ENCODE results near the gene THAP9.
"Not testable (repeated sequence)": the region's sequence is repeated elsewhere in the genome, so short reads cannot be mapped to it uniquely, and the experiment has no call there.

Gene THAP9, protein sequence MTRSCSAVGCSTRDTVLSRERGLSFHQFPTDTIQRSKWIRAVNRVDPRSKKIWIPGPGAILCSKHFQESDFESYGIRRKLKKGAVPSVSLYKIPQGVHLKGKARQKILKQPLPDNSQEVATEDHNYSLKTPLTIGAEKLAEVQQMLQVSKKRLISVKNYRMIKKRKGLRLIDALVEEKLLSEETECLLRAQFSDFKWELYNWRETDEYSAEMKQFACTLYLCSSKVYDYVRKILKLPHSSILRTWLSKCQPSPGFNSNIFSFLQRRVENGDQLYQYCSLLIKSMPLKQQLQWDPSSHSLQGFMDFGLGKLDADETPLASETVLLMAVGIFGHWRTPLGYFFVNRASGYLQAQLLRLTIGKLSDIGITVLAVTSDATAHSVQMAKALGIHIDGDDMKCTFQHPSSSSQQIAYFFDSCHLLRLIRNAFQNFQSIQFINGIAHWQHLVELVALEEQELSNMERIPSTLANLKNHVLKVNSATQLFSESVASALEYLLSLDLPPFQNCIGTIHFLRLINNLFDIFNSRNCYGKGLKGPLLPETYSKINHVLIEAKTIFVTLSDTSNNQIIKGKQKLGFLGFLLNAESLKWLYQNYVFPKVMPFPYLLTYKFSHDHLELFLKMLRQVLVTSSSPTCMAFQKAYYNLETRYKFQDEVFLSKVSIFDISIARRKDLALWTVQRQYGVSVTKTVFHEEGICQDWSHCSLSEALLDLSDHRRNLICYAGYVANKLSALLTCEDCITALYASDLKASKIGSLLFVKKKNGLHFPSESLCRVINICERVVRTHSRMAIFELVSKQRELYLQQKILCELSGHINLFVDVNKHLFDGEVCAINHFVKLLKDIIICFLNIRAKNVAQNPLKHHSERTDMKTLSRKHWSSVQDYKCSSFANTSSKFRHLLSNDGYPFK

DNA sequence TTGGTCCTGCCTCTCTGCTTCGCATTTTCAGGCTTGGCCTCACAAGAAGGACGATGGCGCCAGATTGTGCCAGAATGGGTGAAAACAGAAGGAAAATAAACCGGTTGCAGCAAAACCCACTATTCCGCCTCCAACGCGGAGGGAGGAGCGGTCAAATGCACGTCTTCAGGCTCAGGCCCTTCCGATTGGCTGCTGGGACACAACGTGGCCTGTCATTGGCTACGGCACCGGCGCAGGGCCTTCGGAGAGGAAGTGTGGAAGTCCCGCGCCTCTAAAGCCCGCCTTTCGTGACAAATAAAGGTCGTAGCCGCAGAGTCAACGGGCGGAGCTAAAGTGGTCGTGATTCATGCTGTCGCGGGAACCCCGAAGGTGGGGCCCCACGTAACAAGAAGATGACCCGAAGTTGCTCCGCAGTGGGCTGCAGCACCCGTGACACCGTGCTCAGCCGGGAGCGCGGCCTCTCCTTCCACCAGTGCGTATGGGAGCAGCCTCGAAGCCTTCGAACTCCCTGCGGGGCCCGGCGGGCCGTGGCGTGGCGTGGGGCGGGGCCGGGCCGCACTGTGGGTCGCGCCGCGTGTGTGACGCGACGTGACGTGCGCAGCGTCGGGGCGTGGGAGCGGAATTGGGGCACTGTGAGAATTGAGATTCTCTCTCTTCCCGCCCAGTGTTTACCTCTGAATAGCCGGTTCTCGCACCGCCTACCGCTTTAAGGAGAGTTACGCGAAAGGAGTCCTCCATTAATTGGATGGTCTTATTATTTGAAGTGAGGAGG, at the start of gene THAP9:
TSS of gene THAP9 (plus strand) at position 325 of the 772 bp plus-strand sequence. CDS start at position 393, 68 bp downstream.
- FAIRE-seq: peak; percentile 99

DNA sequence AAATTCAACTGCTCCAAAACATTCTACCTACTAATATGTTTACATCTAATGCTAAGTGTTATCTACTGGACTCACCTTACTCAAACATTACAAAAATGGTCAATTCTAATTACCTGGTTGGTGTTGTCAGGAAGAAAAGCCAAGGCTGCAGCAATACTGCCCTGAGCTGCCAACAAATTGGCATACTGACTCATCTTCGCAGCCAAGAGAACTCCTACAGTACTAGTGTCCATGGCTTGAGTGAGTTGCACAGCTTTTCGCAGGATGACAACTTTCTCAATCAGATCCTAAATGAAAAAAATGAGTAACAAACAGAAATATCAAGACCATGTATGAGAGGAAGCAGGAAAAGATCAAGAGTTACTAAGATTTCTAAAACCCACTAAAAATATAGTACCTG, 49.2 kb upstream of the THAP9 start:
- no peak for FAIRE-seq

DNA sequence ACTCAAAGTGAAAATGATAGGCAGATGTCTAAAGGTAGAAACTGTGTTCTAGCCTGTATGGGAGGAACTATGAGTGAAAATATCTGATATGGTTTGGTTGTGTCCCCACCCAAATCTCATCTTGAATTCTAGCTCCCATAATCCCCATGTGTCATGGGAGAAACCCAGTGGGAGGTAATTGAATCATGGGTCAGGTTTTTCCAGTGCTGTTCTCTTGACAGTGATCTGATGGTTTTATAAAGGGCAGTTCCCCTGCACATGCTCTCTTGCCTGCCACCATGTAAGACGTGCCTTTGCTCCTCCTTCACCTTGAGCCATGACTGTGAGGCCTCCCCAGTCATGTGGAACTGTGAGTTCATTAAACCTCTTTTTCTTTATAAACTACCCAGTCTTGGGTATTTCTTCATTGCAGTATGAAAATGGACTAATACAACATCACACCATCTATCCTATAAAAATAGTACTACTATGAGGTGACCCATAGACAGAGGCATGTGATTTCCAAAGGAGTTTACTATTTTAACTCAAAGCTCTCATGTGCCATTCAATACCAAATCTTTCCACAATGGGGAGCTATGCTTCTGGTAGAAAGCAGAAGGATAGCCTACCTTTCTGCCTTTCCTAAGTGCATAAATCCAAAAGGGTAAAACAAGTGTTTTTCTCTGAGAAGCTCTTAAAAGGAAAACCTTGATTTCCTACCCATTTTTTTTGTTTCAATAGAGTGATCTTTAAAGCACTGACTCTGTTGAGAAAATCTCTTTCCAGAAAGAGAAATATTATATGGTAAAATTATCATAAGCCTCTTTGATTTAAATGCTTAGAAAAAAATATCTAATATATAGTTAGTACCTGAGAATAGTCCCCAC, 48.4 kb upstream of the THAP9 start:
- peak; percentile 94 for FAIRE-seq

DNA sequence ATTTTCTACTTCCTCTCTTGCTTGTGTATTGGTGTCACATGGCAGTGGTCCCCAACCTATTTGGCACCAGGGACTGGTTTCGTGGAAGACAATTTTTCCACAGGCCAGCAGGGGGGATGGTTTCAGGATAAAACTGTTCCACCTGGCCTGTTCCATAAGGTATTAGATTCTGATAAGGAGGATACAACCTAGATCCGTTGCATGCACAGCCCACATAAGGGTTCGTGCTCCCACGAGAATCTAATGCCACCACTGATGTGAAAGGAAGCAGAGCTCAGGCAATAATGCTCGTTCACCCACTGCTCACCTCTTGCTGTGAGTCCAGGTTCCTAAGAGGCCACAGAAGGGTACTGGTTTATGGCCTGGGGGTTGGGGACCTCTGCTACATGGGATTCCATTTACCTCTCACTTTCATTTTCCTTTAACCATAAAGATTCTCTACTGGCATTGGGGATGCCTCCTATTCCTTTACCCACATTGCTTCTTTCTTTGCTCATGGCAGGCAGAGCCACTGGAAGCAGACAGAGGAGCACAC, 47.7 kb upstream of the THAP9 start:
- FAIRE-seq: no peak

DNA sequence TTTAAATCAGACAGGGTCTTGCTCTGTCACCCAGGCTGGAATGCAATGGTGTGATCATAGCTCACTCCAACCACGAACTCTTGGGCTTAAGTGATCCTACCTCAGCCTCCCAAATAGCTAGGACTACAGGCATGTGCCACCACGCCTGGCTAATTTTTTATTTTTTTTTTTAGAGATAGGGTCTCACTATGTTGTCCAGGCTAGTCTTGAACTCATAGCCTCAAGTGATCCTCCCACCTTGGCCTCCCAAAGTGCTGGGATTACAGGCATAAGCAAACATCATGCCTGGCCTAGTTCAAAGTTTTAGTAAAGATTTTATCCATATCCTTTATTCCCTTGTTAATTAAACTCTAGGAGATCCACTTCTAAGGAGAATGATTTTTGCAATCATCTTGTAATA, 40.0 kb upstream of the THAP9 start:
- not testable (repeated sequence) for FAIRE-seq

DNA sequence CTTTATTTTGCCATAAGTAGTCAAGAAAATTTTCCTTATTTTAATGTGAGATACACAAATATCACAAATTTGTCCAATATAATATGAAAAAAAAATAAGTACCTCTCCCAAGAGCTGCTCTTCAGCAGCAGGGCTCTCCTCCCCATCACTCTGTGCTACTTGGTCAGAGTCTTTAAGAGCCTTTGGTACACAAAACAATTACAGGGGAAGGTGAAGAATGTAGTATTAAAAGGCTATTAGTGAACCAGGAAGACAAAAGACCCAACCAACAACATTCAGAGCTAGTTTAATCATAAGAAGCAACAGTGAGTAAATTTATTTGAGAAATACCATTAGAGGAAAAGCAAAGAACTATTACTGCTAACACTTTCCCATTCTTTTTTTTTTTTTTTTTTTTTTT, 39.0 kb upstream of the THAP9 start:
- no peak for FAIRE-seq

DNA sequence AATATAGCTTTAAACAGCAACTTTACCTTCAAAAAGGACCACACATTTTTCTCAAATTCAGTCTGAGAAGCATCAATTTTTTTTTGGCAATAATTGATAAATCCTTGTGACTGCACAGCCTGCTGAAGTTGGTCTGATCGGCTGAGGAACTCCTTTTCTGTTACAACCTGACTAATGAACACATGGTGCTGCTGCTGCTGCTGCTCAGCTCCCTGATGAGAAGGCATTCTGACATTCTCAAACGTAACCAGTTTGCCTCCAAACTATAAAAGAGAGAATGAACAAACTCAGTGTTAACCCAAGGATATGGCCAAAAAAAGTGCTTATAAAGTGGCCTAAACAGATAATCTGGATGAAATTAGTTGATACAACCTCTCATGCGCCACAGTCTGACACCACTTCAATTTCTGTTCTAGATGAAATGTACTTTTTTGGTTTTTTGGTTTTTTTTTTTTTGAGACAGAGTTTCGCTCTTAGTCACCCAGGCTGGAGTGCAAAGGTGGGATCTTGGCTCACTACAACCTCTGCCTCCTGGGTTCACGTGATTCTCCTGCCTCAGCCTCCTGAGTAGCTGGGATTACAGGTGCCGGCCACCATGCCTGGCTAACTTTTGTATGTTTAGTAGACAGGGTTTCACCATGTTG, 36.1 kb upstream of the THAP9 start:
- FAIRE-seq: no peak

DNA sequence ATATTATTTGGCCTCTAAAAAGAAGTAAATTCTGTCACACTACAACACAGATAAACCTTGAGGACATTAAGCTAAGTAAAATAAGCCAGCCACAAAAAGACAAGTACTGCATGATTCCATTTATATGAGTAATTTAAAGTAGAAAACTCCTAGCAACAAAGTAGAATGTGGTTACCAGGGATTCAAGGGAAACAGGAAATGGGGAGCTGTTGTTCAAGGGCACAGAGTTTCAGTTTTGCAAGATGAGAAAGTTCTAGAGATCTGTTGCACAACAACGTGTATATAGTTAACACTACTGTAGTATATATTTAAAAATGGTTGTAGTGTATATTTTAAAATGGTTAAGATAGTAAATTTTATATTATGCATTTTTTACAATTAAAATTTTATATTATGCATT, 34.9 kb upstream of the THAP9 start:
- peak; percentile 31 for FAIRE-seq

DNA sequence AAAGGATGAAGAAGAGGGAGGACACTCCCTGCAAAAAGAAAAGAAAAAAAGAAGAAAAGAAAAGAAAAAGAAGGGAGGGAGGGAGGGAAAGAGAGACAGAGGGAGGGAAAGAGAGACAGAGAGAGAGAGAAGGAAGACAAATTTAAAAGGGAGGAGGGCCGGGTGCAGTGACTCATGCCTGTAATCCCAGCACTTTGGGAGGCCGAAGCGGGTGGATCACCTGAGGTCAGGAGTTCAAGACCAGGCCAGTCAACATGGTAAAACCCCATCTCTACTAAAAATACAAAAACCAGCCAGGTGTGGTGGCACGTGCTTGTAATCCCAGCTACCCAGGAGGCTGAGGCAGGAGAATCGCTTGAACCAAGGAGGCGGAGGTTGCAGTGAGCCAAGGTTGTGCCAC, 34.5 kb upstream of the THAP9 start:
- FAIRE-seq: not testable (repeated sequence)

DNA sequence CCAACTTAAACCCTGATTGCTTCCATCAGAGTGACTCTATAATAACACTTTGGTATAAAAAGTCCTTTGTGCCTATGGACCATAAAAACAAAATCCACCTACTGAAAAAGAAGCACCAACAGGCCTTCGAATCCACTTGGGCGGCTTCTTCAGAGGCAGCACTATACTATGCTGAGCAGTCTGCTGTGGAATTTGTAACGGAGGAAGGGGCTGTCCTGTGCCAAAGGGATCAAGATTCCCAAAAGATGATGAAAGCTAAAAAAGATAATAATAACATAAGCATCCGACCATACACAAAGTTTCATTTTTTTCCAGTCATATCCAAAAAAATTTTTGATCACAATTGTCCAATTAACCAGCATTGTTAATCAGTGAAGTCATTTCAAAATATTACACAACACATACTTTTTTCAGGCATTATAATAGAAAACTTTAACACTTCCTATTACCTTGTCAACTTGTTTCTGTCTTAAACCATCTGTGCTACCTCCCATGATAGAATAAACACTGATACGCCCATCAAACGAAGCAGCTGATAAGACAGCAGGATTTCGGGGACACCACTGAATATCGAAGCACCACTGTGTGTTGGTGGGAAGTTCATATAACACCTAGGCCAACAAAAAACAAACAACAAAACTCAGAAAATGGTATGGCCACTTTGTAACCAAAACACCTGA, 33.7 kb upstream of the THAP9 start:
- FAIRE-seq: no peak

DNA sequence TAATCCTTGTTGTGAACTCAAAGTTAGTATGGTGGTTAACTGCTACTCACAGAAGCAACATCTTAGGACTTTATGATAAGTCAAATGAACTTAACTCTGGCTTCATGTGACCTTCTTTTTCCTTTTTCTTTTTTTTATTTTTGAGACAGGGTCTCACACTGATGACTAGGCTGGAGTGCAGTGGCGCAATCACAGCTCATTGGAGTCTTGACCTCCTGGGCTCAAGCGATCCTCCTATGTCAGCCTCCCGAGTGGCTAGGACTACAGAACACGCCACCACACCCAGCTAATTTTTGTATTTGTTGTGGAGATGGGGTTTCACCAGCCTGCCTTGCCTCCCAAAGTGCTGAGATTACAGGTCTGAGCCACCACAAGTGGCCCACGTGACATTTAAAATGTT, 32.0 kb upstream of the THAP9 start:
- FAIRE-seq: no peak

DNA sequence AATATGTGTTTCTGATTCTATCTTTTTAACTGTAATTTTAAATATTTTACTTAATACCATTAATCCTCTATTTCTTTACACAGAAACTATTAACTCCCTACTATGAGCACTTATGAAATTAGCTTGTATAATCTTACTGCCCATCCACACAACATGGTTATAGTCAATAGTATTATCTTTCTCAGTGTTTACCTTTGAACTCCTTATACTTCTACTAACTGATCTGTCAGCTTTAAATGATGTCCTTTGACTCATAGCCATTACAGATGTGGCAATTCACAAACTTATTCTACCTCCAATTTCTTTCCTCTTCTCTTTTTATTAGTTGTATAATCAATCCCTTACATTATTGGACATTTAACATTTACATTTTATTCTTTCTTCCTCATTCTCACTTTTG, 15.1 kb upstream of the THAP9 start:
- no peak for FAIRE-seq

DNA sequence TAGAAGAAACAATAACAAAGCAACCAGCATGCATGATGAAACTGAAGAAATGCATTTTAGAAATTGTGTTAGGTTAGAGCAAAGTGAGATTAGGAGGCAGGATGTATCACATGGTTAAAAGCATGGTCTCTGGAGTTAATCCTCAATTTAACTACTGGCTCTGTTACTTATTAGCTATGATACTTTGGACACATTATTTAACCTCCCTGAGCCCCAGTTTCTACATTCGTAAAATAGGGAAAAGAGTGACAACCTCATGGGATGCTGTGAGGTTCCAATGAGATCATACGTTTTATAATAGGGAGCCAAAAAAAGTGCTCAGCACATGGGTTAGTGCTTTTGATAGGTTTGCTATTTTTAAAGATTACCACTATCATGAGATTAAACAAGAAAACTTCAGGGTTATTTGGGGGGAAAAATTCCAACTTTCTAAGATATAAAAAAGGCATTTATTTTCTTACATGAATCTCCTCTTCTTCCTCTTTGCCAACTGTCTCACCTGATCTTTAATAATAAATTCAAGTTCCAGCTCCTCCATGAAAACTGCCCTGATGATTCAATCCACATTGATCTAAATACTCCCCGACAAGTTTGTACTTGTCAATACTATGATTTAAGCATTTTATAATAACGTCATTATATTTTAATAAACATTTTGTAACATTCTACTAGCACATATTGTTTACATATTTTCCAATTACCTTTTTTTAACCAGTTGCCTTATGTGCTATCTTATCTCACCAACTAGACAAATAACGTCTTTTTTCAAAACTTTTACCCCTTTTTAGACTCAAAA, 14.2 kb upstream of the THAP9 start:
- FAIRE-seq: no peak

DNA sequence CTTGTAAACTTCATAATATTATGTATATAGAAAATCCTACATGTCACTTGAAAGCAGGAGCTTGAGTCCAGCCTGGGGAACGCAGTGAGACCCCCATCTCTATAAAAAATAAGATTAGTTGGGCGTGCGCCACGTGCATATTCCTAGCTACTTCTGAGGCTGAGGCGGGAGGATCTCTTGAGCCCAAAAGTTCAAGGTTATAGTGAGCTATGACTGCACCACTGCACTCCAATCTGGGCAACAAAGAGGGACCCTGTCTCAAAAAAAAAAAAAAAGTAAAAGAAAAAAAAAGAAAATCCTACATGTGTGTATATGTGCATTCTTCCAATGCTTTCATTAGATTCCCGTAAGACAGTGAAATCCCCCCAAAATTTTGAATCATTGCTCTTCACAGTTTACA, 11.2 kb upstream of the THAP9 start:
- FAIRE-seq: no peak

DNA sequence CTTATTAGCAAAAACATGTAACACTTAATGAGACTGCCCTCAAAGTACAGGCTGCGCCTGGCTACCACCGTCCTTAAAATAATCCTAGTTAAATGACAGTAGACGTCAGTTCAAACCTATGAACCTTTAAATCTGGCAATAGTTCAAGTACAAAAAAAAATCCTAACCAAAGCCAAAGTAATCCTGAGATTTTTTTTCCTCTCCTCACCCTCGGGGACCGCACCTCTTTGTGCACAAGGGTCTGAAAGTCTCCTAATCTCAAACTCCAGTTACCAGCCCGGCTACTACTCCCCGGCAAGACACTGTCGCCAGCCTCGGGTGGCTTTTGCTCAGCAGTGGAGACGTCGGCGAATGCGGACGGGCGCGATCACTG, 10.0 kb upstream of the THAP9 start:
- FAIRE-seq: no peak

DNA sequence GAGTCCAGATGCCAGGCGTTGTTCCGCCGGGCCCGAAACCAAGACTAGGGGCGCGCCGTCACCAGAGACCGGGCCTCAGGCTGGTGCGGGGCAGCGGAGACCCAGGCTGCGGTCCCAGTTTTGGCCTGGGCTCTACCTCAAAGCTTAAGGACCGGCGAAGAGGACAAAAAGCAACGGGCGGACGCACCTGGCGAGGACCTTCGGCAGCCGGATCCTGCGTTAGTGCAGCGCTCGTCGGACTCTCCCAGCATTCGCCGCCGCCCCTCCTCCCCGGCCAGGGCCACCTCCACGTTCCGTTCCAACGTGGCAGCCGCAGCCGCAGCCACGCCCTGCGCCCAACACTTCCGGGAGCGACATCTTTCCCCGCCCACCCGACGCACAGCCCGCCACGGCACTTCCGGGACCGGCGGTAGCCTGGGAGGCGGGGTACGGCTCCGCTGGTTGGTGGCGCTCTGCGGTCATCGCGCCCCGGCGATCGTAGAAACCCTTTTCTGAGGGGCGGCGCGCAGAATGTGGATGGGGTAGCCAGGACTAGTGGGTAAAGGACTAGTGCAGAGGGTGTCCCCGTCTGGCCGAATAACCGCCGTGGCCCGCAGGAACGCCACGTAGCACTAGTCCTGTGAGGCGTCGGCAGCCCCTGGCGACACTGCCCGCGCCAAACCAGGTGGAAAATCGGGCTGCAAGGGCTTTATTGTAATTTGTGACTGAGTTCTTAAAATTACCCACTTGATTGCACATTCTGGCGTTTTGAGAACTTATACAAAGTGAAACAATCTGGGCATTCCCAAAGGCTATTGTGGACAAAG, 9.4 kb upstream of the THAP9 start, which contains the start of gene SEC31A:
TSS of gene SEC31A (minus strand) at position 253 of the 806 bp plus-strand sequence. CDS start 9,217 bp downstream, outside the sequence.
- peak; percentile 90 for FAIRE-seq

DNA sequence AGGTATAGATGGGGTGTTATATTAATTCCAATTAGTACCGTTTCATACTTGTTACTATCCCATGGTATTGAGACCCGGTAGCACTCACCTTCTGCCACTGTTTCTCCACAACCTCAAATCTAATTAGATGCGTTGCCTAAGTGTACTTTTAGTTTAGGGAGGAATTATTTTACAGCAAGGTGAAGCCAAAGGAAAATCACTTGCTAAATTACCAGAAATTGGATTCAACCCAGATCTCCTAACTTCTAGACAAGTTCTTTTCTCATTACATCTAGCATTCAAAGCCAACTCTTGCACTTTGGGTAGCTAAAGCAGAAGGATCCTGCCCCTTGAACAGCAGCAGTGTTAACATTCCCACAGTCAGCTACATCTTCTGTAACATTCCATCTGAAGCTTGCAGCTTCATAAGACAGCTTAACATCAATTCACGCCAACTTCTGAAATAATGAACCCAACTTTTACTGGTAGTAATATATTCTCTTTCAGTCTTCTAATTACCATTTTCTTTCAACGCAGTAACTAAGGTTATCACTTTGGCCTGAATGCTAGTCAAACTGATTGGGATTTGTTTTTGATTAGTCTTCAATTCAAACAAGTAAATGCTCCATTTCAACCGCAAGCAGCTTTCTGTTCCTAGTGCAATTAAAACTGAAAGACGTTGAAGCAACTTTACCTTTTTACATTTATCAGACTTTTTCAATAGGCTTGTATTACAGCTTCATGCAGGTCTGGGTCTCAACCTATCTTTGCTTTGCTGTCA, 8.6 kb upstream of the THAP9 start:
- peak; percentile 83 for FAIRE-seq

DNA sequence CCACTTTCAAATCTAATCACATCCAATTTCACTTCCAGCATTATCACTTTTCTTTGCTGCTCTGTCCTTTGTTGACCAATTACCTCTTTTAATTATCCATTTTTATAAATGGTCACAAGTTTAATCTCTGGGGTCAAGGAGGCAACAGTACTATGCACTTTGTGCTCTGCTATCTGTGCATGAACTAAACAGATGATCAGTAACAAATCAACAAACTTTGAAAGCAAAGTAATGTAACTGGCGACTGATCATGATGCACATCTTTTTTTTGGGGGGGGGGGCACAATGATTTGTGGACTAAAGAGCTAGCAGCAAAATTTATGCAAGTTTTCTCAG, 8.1 kb upstream of the THAP9 start:
- no peak for FAIRE-seq

Measured in G401.6 (cell line).